MV-4-11 (cell line): ENCODE results near the gene ARMC9.
"Not testable (repeated sequence)": the region's sequence is repeated elsewhere in the genome, so short reads cannot be mapped to it uniquely, and the experiment has no call there.

Experiments used
- DNase-seq: peaks from one replicate; lab custom pipeline; 2025; lab: John Stamatoyannopoulos, UW

ARMC9 gene

DNA sequence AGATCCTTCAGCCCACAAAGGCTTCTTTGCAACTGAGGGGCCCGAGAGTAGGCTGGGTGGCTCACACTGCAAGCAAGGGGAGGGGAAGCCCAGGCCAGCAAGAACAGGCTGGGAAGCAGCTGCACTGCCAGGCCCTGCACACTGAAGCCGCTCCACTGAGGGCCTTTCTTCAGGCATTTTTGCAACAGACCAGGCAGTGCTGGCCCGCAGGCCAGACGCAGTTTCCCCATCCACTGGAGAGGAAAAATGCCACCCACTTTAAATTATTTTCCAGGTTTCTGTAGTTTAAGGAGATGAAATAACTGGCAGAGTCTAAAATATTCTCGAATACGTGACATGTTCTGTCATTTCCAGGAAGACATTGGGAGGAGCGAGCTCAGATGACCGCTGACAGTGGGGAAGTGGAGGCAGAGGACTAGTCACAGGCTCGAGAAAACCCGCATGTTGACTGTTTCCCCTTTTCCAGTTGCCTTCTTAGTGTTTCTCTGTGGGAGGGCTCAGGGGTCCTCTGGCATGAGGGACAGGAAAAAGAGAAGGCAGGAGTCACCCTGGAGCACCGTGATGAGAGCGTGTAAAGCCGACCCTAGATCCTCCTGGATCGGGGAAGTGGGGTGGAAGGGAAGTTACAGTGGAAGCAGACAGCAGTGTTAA is 143.8 kb downstream of the ARMC9 start:
- DNase-seq: peak; percentile 90

DNA sequence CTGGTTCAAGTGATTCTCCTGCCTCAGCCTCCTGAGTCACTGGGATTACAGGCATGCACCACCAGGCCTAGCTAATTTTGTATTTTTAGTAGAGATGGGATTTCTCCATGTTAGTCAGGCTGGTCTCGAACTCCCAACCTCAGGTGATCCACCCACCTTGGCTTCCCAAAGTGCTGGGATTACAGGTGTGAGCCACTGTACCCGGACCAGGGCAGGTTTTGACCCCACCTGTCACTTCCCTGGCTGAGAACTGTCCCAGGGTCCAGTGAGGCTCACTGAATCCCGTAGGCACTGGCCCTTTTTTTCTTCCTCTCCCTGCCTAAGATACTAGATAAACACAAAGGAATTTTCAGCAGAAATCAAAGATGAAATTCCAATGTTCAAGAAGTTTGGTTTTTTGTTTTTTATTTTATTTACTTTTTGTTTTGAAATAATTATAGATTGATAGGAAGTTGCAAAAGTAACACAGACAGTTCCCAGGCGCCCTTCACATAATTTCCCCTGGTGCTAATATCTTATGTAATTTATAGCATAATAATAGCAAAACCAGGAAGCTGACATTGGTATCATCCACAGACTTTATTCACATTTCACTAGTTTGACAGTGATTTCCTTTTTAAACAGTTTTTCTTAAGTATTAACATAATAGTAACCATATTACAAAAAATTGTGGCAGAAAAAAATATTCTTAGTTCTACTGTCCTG is 144.7 kb downstream of the ARMC9 start:
- DNase-seq: no peak

- no peak for DNase-seq
Measured at GRCh38 chr2:231343988-231344387, 145.6 kb downstream of the ARMC9 start.

GRCh38 chr2:231344851-231345250 is 146.4 kb downstream of the ARMC9 start:
- no peak for DNase-seq

DNA sequence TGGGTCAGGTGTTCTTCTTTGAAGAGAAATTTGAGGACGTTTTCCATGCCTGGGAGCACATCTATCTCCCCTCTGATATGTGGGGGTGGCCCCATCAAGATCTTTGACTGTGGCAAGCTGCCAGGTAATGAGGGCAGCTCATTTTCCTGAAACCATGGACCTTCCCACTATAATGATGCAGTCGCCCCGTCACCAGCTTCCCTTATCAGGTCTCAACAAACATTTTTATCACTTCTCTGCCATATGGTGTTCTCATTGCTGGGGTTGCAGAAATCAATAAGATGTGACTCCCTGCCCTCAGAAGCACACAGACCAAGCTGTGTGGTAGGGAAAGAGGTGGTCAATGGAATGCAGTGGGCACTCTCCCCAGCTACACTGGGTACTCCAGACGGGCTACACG is 148.7 kb downstream of the ARMC9 start:
- no peak for DNase-seq

DNA sequence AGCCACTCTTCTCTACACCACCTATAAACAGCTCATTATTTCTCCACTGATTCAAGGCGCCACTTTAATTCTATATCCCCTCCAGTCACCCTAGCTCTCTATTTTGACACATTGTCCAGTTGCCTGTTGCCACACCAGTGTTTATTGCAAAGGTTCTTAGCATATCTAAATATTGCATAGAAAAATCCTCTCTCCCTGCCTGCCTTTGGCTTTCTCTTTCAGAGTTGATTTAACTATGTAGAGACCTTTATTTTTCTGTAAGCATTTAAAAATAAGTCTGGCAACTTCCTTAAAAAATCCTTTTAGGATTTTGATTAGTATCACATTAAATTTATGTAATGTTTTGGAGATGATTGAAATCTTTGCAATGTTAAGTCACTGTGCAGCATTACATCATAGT is 149.2 kb downstream of the ARMC9 start:
- DNase-seq: no peak

DNA sequence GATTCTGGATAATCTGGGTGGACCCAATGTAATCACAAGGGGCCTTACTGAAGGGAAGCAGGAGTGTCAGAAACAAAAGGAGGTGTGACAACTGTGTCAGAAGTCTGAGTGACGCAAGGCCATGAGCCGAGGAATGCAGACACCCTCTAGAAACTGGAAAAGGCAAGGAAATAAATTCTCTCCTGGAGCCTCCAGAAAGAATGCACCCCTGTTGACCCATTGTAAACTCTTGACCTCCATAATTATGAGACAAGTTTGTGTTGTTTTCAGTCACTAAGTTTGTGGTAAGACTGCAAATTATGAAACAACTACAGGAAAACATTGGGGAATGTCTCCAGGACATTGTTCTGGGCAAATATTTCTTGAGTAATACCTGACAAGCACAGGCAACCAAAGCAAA is 149.7 kb downstream of the ARMC9 start:
- DNase-seq: no peak

- peak; percentile 50 for DNase-seq
Measured at GRCh38 chr2:231348704-231349373, 150.4 kb downstream of the ARMC9 start.

- not testable (repeated sequence) for DNase-seq
Measured at GRCh38 chr2:231349374-231349735, 150.9 kb downstream of the ARMC9 start.

DNA sequence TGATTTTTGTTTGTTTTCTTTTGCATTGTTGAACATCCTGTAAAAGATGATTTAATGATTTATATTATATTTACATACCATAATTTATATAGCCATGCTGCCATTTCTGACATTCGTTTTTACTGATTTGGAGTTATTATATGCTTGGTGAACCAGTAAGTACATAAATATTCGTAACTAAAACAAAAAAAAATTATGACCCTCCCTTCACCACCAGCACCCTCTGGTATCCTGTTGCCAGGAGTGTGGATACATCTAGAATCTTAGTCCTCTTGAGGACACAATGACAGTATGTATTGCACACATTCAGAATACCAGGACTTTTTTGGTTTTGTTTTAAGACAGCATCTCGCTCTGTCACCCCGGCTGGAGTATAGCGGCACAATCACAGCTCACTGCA is 153.2 kb downstream of the ARMC9 start:
- no peak for DNase-seq

- DNase-seq: no peak
Measured at GRCh38 chr2:231353469-231353868, 155.0 kb downstream of the ARMC9 start.

DNA sequence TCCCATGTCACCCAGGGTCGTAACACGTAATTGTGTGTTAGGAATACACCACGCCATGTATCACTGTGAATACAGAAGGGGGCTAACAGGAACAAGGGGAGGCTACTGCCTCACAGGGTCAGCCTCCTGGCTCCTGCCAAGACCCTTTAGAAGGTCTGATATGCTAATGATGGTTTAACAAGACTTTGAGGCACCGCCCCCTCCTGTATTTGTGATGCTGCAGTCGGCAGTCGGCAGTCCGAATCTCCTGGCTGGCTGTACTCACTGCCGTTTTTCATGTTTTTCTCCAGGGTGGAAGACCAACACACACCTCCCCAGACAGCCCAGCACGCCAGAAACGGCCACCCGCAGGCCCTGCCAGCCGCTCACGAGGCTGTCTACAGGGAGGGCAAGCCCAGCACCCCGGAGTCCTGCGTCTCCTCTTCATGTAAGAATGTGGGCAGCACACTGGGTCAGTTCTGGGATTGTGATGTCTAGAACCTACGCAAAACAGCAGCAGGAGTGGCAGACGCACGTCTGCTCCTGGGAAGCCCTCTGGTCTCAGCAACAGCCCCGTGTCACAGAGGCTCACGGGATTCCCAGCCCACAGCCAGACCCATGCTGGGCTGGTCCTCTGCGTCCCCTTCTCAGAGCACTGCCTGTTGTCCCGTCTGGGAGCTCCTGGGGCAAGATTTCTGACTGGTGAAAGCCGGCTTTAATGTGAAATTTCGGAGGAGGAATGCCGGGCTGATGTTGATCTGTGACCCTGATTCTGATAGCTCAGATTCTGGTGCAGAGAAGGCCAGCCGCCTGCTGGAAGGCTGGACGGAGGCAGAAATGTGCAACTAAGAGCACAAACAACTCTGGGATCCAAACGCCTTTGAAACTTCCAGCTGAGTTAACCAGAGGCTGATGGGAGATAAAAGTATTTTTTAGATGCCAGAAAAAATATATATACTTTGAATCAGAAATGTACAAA is 157.4 kb downstream of the ARMC9 start:
- DNase-seq: no peak

- no peak for DNase-seq
Measured at GRCh38 chr2:231356466-231356844, 158.0 kb downstream of the ARMC9 start.

DNA sequence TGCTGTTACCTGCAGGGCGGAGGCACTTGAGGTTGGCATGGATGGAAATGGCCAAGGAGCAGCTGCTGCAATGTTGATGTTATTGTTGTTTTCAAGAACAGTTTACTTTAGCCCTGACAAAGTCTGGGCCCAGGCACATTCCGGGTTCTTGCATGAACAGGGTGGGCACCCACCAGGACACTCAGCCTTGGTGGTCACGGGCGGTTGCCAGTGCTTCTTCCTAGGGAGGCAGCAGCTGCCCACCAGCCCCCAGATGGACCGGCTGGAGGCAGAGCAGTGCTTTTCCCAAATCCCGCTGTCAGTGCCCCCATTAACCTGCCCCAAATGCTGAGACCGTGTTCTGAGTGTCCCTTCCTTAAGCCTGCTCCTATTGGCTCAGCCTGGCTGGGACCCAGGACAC is 158.6 kb downstream of the ARMC9 start:
- no peak for DNase-seq

DNA sequence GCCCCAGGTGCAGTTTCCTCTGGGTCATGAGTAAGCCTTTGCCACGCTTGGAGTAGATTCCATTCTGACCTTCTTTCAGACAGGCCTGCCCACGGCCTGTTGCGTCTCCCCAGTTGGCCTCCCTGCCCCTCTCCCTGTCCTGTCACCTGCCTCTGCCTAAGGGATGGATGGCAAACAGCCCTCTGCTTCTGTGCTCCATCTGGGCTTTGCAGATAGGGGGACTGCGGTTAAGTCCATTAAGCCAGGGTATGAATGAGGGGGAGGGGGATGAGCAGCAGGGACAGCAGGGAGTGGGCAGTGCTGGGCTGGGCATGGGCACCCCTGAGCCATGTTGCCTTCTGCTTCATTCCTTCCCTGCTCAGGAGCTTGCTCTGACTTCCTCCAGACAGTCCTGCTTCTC is 159.5 kb downstream of the ARMC9 start:
- no peak for DNase-seq

GRCh38 chr2:231359441-231359840 is 161.0 kb downstream of the ARMC9 start:
- peak; percentile 34 for DNase-seq

DNA sequence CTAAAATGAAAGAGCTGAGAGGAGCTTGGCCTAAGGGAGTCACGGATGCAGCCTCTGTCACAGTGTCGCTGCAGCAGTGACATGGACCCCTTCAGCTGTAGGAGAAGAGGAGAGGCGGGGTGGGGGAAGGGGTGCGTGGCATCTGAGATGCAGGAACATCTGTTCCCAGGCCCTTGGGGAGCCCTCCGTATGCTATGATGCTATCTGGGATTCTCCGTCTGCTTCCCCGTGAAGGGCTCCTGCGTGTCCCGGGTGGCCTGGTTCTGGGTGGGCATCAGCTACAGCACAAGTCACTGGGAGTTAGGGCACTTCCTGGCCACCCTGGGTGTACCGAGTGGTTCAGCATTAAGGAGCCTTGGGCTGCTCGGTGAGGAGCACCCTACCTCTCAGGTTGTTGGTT is 161.5 kb downstream of the ARMC9 start:
- no peak for DNase-seq

DNA sequence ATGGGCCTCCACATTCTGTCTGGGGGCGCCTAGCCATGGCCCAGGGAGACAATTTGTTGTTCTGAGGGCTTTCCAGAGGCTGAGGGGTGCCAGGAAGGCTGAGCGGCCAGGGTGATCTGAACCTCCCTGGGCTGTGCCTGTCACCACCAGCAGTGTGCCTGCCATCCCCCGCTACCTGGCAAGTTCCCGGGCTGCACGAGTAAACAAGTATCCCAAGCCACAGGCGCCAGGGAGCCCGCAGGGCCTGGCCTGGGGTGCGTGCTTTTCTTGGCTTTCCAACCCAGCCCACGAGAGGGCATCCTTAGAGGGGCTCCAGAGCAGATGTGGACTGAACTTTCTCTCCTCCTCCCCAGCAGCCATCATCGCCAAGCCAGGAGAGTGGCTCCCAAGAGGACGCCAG is 162.0 kb downstream of the ARMC9 start:
- DNase-seq: no peak

DNA sequence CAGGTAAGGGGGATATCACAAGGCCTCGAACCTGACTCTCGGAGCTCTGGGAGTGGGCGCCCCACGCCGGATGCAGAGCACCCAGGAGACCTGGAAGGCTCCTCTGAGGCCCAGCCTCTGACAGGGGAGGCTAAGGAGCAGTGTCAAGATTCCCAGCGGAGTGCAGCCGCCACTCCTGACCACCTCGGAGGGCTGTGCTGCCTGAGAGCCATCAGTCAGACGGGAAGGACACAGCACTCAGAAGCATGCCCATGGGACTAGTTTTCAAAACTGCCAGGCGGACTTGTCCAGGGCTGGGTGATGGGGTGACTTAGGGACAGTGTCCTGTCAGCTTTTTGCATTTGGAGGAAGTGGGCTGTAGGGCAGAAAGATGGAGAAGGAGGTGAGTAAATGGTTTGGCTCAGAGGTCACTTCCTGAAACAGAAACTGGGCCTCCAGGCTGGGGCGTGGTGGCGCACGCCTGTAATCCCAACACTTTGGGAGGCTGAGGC is 162.5 kb downstream of the ARMC9 start:
- DNase-seq: peak; percentile 70

DNA sequence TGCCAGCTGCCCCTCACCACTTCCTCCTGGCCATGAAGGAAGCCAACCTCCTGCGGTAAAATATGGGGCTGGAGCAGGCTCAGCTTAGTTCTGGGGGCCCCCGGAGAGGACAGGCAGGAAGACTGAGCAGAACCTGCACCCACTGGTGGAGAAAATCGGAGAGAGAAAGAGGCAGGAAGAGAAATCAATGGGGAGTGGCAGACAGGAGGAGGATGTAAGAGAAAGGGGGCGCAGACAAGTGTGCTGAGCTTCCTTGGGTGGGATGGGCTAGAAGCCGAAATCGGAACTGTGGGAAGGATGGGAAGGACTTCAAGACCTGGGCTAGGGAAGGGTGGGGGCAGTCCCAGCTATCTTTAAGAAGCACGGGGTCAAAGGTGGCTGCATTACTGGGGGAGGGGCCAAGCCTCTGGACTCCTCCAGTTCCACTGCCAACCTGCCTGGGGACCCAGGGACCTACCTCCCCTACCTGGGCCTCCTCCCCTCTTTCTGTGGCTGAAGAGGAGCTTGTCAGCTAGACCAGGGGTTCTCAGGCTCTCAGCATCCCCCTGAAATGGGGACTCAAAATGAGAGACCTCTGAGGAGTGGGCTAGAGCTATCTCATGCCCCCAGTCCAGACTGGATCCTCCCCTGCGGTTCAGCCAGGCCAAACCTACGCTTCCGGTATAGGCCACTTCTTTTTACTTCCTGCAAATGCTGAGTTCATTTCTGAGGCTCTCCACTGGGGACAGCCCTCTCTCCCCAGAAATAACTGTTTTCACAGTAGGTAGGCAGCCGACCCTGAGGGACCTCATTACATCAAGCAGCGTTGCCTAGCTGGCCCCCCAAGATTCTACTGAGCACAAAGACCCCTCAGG is 163.5 kb downstream of the ARMC9 start:
- DNase-seq: peak; percentile 91

- DNase-seq: peak; percentile 63
Measured at GRCh38 chr2:231362555-231363184, 164.2 kb downstream of the ARMC9 start.
